Calu3 (cell line): ENCODE measurements around the gene IL1RAPL2. TPM values are rescaled to one million over a fixed set of nuclear protein-coding genes. Genes with fewer than 3 reads are reported as not detected.

ENCODE experiments used
- BruUV-seq: library from RNA; stranded (reverse); fragments of 400-500 nt; replicated peaks from 2 replicates; lab custom pipeline; 2021; lab: Mats Ljungman, UMichigan
- CTCF ChIA-PET: fragments of 300-600 bp; sonication (Branson Sonifier 250); formaldehyde crosslinking; loops from one replicate; lab custom pipeline; 2022; ENCODE audit warnings: antibody characterized with exemption; lab: Charles Lee
- DNase-seq: peaks from one replicate; pipeline ENCODE4 v3.0.0; 2022
- H3K27ac Mint-ChIP-seq: one replicate; pipeline ENCODE4 v1.8.0; 2022; ENCODE audit warnings: mixed read lengths; ENCODE audit not compliant: unreplicated experiment
- H3K27me3 Mint-ChIP-seq: one replicate; pipeline ENCODE4 v1.8.0; 2022; ENCODE audit warnings: mixed read lengths; ENCODE audit not compliant: unreplicated experiment
- H3K36me3 Mint-ChIP-seq: one replicate; pipeline ENCODE4 v1.8.0; 2022; ENCODE audit warnings: mild to moderate bottlenecking, moderate library complexity, mixed read lengths; ENCODE audit not compliant: insufficient read depth, unreplicated experiment
- H3K4me1 Mint-ChIP-seq: one replicate; pipeline ENCODE4 v1.8.0; 2022; ENCODE audit warnings: mild to moderate bottlenecking, low read depth, mixed read lengths; ENCODE audit not compliant: unreplicated experiment
- H3K4me3 Mint-ChIP-seq: one replicate; pipeline ENCODE4 v1.8.0; 2022; ENCODE audit warnings: mild to moderate bottlenecking, low read depth, moderate library complexity, mixed read lengths; ENCODE audit not compliant: unreplicated experiment
- H3K9me3 Mint-ChIP-seq: one replicate; pipeline ENCODE4 v1.8.0; 2022; ENCODE audit warnings: low read depth, mixed read lengths; ENCODE audit not compliant: unreplicated experiment
- CTCF ChIP-seq: fragments of 200-600 bp; IDR thresholded peaks from one replicate; pipeline ENCODE4 v1.8.0; 2022; ENCODE audit warnings: antibody characterized with exemption; ENCODE audit not compliant: unreplicated experiment
- intact Hi-C: fragments of 100-400 bp; cut with micrococcal nuclease; formaldehyde crosslinking; loops from one replicate; pipeline ENCODE4 v1.10.0; 2022; ENCODE audit not compliant: unreplicated experiment
- total RNA-seq: library from RNA; stranded (reverse); gene quantifications from 2 replicates; pipeline ENCODE4 v1.2.3, GENCODE V29; 2022

The IL1RAPL2 gene
- total RNA-seq, 1 experiment from 2014 or later = not detected

GRCh38 chrX:105745863-105746262 is 1179.9 kb downstream of the IL1RAPL2 start:
- Mint-ChIP-seq H3K9me3 (no peaks in the 10 kb centered on the region), H3K27me3 (no peaks in the 10 kb centered on the region), H3K4me3 (no peak overlapping the region), H3K27ac (no peak overlapping the region), H3K4me1 (no peaks in the 10 kb centered on the region), H3K36me3 (no peaks in the 10 kb centered on the region)
- CTCF ChIA-PET = no interaction called here
- TF ChIP-seq CTCF = no peak
- BruUV-seq = no TSS peak
- DNase-seq = no peak
- intact Hi-C loops = no loop called here

GRCh38 chrX:105752338-105752956 is 1186.4 kb downstream of the IL1RAPL2 start:
- CTCF ChIA-PET = no interaction called here
- H3K4me1 Mint-ChIP-seq = no peaks in the 10 kb centered on the region
- H3K27ac Mint-ChIP-seq = no peak overlapping the region
- DNase-seq = no peak
- no TSS peak for BruUV-seq
- H3K27me3 Mint-ChIP-seq = no peaks in the 10 kb centered on the region
- no peak overlapping the region for H3K4me3 Mint-ChIP-seq
- no peaks in the 10 kb centered on the region for H3K36me3 Mint-ChIP-seq
- peaks cover 3% of the 10 kb centered on the region for H3K9me3 Mint-ChIP-seq
- intact Hi-C loops = no loop called here
- TF ChIP-seq CTCF = no peak

- no peak for TF ChIP-seq CTCF
- no TSS peak for BruUV-seq
- H3K9me3 Mint-ChIP-seq = peaks cover 3% of the 10 kb centered on the region
- H3K27ac Mint-ChIP-seq = no peak overlapping the region
- no peak overlapping the region for H3K4me3 Mint-ChIP-seq
- CTCF ChIA-PET = no interaction called here
- no peak for DNase-seq
- no peaks in the 10 kb centered on the region for H3K4me1 Mint-ChIP-seq
- H3K27me3 Mint-ChIP-seq = no peaks in the 10 kb centered on the region
- intact Hi-C loops = no loop called here
- H3K36me3 Mint-ChIP-seq = no peaks in the 10 kb centered on the region
Observed at GRCh38 chrX:105753411-105753810, 1187.4 kb downstream of the IL1RAPL2 start.

- CTCF ChIA-PET = no interaction called here
- no peaks in the 10 kb centered on the region for H3K36me3 Mint-ChIP-seq
- no peak for TF ChIP-seq CTCF
- intact Hi-C loops = no loop called here
- DNase-seq = no peak
- H3K27me3 Mint-ChIP-seq = no peaks in the 10 kb centered on the region
- no TSS peak for BruUV-seq
- no peak overlapping the region for H3K4me3 Mint-ChIP-seq
- no peaks in the 10 kb centered on the region for H3K4me1 Mint-ChIP-seq
- H3K9me3 Mint-ChIP-seq = peaks cover 3% of the 10 kb centered on the region
- no peak overlapping the region for H3K27ac Mint-ChIP-seq
Observed at GRCh38 chrX:105754286-105754964, 1188.4 kb downstream of the IL1RAPL2 start.
